ENCODE results near the gene DIP2C.

- TF ChIP-seq CTCF (IDR thresholded peaks at IDR 0.05; ENCODE audit: borderline replicate concordance, extremely low read depth, low read length, poor library complexity, severe bottlenecking) (no peak), EZH2 (IDR thresholded peaks at IDR 0.05; ENCODE audit: borderline replicate concordance, low read depth, low read length, severe bottlenecking) (no peak)
These were observed 179.9 kb downstream of the DIP2C start for GRCh38 chr10:509361-510102.

All from DND-41 (cell line).